ENCODE results near the gene TDRD12.
"Not testable (repeated sequence)": the region's sequence is repeated elsewhere in the genome, so short reads cannot be mapped to it uniquely, and the experiment has no call there.

TDRD12 gene

DNA sequence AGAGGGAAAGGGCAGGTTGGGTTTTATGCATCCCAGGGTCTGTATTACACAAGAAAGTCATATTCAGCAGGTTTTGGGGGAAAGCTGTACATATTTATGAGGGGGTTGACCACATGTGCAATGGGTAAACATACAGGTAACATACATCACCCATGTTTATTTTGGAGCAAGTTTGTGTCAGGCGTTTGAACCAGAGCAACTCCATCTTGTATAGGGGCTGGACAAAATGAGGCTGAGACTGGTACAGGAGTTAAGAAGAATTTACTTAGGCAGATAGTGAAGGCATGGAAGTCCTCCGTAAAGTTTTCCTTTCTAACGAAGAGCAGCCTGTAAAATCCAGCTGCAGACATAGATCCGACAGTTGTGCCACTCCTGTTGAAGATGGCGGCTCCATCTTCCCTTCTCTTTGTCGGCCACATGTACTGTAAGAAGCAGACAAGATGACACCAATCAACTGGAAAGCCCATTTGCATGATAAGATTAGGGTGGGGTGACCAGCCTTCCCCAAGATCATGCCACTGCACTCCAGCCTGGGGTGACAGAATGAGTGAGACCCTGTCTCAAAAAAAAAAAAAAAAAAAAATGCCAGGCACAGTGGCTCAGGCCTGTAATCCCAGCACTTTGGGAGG, 32.6 kb upstream of the TDRD12 start:
- Mint-ChIP-seq H3K27ac (no peak overlapping the region), H3K27me3 (peaks cover 4% of the 10 kb centered on the region), H3K4me3 (no peak overlapping the region), H3K9me3 (no peaks in the 10 kb centered on the region), H3K4me1 (peaks cover 21% of the 10 kb centered on the region), H3K36me3 (ENCODE audit: low read depth) (peaks cover 8% of the 10 kb centered on the region)
- ATAC-seq (no peak), DNase-seq (no peak)

DNA sequence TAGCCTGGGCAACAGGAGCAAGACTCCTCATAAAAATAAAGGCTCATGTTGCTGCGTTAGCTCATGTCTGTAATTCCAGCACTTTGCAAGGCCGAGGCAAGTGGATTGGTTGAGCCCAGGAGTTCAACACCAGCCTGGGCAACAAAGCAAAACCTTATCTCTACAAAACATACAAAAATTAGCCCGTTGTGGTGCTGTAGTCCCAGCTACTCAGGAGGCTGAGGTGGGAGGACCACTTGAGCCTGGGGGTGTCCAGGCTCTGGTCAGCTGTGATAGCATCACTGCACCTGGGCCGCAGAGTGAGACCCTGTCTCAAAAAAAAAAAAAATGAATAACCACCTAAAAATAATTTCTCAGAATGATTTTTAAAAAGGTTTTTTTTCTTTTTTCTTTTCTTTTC, 31.9 kb upstream of the TDRD12 start:
- no peak for ATAC-seq
- Mint-ChIP-seq H3K9me3 (no peaks in the 10 kb centered on the region), H3K27me3 (no peaks in the 10 kb centered on the region), H3K36me3 (ENCODE audit: low read depth) (peaks cover 9% of the 10 kb centered on the region), H3K4me1 (peaks cover 23% of the 10 kb centered on the region), H3K4me3 (no peak overlapping the region), H3K27ac (no peak overlapping the region)
- DNase-seq, result no peak

DNA sequence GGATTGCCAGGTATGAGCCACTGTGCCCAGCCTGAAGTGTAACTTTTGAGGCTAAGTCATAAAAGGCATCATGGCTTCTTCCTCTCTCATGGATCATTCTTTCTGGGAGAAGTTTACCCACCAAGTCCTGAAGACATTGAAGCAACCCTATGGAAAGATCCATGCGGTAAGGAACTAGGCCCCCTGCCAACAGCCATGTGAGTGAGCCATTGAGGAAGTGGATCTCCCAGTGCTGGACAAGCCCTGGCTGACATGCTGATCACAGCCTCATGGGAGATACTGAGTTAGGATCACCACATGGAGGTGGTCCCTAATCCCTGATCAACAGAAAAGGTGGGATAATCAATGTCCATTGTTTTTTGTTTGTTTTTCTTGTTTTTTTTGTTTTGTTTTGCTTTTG, 31.3 kb upstream of the TDRD12 start:
- Mint-ChIP-seq H3K27ac (no peak overlapping the region), H3K4me3 (no peak overlapping the region), H3K36me3 (ENCODE audit: low read depth) (peaks cover 15% of the 10 kb centered on the region), H3K4me1 (peaks cover 29% of the 10 kb centered on the region), H3K27me3 (no peaks in the 10 kb centered on the region), H3K9me3 (peaks cover 3% of the 10 kb centered on the region)
- ATAC-seq (no peak), DNase-seq (no peak)

DNA sequence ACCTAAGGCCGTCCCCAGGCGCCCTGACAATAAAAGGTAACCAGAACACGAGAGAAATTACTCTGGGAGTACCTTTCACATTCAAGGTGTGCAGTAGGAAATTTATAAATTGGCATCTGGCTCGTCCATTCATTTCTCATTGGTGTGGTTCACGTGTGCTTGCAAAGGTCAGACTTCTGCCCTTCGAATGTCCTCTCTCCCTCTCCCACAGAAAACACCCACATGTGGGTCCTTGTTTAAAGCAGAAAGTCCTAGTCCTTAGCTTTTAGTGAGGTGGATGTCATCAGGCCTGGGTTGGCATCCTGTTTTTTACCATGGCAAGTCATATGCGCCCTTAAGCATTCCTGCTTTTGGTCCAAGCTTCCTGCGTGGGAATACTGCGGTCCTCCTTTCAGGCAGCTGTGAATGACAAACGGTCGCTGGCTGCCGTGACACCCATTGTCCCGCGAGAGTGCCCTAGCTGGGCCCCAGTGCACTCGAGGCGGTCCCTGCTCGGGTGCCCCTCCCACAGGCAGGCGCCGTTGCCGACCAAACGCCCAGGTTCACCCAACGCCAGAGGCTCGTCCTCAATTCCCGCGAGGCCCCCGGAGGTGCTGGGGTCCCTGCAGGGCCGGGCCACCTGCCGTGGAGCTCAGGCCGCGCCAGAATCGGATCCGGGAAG, 28.1 kb upstream of the TDRD12 start, which contains the start of gene NUDT19:
Gene NUDT19 (plus strand): TSS at position 531 of the 661 bp plus-strand sequence. CDS start 140 bp downstream, outside the sequence.
- peaks cover 39% of the 10 kb centered on the region for H3K36me3 Mint-ChIP-seq (ENCODE audit: low read depth)
- H3K4me1 Mint-ChIP-seq, result peaks cover 57% of the 10 kb centered on the region
- peaks cover 4% of the 10 kb centered on the region for H3K9me3 Mint-ChIP-seq
- H3K27ac Mint-ChIP-seq, result peak within 1 kb of the TSS; percentile 98
- ATAC-seq, result peak; percentile 80
- H3K27me3 Mint-ChIP-seq, result no peaks in the 10 kb centered on the region
- DNase-seq, result peak; percentile 84
- H3K4me3 Mint-ChIP-seq, result peak within 1 kb of the TSS; percentile 93

DNA sequence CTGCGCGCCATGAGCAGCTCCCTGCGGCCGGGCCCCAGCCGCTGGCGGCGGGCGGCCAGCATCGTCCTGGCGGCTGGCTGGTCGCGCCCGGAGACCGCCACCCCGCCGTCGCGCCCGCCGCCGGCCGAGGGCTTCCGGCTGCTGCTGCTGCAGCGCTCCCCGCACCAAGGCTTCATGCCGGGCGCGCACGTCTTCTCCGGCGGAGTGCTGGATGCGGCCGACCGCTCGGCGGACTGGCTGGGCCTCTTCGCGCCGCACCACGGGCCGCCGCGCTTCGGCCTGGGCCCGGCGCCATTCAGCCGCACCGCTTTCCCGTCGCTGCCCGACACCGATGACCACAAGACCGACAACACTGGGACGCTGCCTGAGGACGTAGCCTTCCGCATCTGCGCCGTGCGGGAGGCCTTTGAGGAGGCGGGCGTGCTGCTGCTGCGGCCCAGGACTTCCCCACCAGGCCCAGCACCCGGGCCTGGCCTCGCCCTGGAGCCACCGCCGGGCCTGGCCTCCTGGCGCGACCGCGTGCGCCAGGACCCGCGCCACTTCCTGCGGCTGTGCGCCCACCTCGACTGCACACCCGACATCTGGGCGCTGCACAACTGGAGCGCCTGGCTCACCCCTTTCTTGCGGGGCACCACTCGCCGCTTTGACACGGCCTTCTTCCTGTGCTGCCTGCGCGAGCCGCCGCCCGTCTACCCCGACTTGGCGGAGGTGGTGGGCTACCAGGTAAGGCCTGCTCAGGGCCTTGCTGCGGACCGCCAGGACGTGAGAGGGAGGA, 27.4 kb upstream of the TDRD12 start:
- H3K36me3 Mint-ChIP-seq (ENCODE audit: low read depth), result peaks cover 44% of the 10 kb centered on the region
- H3K27ac Mint-ChIP-seq, result peak overlapping the region; percentile 98
- H3K27me3 Mint-ChIP-seq, result no peaks in the 10 kb centered on the region
- ATAC-seq (peak; percentile 42), DNase-seq (peak; percentile 64)
- peak overlapping the region; percentile 93 for H3K4me3 Mint-ChIP-seq
- peaks cover 64% of the 10 kb centered on the region for H3K4me1 Mint-ChIP-seq
- H3K9me3 Mint-ChIP-seq, result peaks cover 4% of the 10 kb centered on the region

DNA sequence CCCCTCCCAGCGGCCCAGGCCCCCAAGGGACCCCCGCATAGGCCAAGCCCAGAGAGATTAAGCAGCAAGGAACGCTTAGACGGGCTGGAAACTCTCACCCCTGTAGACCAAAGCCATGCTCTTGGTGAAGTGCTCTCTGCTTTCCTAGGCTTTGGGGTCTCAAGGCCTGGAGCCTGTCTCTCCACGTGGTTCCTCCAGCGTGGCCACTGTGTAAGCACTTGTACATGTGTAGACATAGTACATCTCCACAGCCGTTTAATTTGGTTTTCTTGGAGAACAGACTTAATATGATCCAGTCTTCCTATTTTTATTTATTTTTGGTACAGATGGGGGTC, 26.9 kb upstream of the TDRD12 start:
- H3K4me1 Mint-ChIP-seq, result peaks cover 68% of the 10 kb centered on the region
- ATAC-seq (peak; percentile 3), DNase-seq (no peak)
- peaks cover 4% of the 10 kb centered on the region for H3K9me3 Mint-ChIP-seq
- H3K4me3 Mint-ChIP-seq, result peak overlapping the region; percentile 93
- H3K27ac Mint-ChIP-seq, result peak overlapping the region; percentile 98
- H3K36me3 Mint-ChIP-seq (ENCODE audit: low read depth), result peaks cover 49% of the 10 kb centered on the region
- no peaks in the 10 kb centered on the region for H3K27me3 Mint-ChIP-seq

DNA sequence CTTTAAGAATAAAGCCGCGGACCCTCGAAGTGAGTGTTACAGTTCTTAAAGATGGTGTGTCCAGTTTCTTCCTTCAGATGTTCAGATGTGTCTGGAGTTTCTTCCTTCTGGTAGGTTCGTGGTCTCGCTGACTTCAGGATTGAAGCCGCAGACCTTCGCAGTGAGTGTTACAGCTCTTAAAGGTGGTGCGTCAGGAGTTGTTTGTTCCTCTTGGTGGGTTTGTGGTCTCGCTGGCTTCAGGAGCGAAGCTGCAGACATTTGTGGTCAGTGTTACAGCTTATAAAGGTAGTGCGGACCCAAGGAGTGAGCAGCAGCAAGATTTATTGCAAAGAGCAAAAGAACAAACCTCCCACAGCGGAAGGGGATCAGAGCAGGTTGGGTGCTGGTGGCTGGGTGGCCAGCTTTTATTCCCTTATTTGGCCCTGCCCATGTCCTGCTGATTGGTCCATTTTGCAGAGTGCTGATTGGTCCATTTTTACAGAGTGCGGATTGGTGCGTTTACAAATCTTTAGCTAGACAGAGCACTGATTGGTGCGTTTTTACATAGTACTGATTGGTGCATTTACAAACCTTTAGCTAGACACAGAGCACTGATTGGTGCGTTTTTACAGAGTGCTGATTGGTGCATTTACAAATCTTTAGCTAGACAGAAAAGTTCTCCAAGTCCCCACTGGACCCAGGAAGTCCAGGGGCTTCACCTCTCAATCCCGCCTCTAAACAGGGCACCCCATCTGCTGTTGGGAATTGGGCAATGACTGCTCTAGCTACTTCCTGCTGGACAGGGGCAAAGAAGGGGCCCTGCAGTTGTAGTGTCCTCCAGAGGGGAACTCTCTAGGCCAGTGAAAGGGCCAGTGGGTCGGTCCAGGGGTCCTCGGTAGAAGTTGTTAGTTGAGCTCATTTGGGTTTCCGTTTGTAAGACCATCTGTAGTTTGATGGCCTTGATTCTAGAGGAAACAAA, 26.1 kb upstream of the TDRD12 start:
- not testable (repeated sequence) for H3K27me3 Mint-ChIP-seq, H3K9me3 Mint-ChIP-seq
- Mint-ChIP-seq H3K4me3 (peak overlapping the region; percentile 93), H3K27ac (peak overlapping the region; percentile 98), H3K36me3 (ENCODE audit: low read depth) (peaks cover 57% of the 10 kb centered on the region), H3K4me1 (peaks cover 68% of the 10 kb centered on the region)
- ATAC-seq (peak; percentile 27), DNase-seq (peak; percentile 62)

DNA sequence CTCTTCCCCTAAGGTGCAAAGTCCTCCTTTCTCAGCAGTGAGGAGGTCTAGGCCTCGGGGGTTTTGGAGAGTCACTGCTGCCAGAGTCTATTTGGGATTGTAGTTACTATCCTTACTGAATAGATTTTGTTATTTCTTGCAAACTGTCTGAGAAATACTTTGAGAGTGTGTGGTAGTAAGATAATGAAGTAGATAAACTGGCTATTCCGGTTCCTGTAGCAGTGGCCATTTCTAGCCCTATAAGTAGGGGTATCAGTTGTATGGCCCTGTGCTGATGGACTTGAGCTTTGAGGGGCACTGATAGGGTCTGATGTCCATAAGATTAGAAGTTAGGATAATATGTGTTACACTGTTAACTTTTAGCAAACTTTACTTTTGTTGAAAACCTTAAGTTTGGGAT, 25.3 kb upstream of the TDRD12 start:
- not testable (repeated sequence) for DNase-seq, ATAC-seq, H3K9me3 Mint-ChIP-seq, H3K27me3 Mint-ChIP-seq
- Mint-ChIP-seq H3K27ac (peak overlapping the region; percentile 98), H3K4me1 (peaks cover 68% of the 10 kb centered on the region), H3K4me3 (peak overlapping the region; percentile 93), H3K36me3 (ENCODE audit: low read depth) (peaks cover 65% of the 10 kb centered on the region)

DNA sequence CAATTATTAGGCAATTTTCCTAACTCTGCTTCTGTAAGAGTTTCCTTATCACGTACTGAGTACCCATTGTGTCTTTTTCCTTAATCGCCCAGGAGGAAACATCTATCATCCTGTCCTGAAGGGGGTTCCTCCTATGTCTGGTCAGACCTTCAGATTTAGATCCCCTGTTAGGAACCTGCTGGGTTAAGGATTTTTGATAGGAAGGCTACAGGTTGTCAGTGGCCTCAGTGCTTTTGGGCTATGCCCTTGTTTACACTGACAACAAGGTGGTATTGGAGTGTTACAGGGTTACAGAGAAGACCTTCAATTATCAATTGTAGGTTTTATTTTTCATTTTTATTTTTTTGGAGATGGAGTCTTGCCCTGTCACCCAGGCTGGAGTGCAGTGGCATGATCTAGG, 24.7 kb upstream of the TDRD12 start:
- H3K27me3 Mint-ChIP-seq, ATAC-seq, H3K9me3 Mint-ChIP-seq, H3K27ac Mint-ChIP-seq, DNase-seq: not testable (repeated sequence)
- Mint-ChIP-seq H3K4me1 (peaks cover 63% of the 10 kb centered on the region), H3K36me3 (ENCODE audit: low read depth) (peaks cover 69% of the 10 kb centered on the region), H3K4me3 (peak overlapping the region; percentile 33)

DNA sequence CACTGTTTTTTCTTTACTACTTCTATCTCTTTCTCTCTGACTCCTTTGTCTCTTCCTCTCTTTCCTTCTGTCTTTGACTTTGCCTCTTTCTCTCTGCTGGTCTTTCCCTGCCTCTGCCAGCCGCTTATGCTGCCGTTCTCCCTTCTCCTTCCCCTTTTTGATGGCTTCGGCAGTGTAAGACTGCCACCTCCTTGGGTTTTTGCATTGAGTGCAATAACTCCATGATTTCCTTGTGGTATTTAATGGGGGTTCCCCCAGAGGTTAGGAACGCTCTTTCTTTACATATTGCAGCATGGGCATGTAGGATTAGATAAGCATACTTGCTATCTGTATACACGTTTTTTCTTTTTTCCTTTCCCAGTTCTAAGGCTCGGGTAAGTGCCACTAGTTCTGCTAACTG, 24.1 kb upstream of the TDRD12 start:
- H3K27me3 Mint-ChIP-seq, DNase-seq, H3K9me3 Mint-ChIP-seq, ATAC-seq: not testable (repeated sequence)
- H3K36me3 Mint-ChIP-seq (ENCODE audit: low read depth), result peaks cover 76% of the 10 kb centered on the region
- H3K27ac Mint-ChIP-seq, result peak overlapping the region; percentile 8
- peak overlapping the region; percentile 35 for H3K4me3 Mint-ChIP-seq
- peaks cover 61% of the 10 kb centered on the region for H3K4me1 Mint-ChIP-seq

DNA sequence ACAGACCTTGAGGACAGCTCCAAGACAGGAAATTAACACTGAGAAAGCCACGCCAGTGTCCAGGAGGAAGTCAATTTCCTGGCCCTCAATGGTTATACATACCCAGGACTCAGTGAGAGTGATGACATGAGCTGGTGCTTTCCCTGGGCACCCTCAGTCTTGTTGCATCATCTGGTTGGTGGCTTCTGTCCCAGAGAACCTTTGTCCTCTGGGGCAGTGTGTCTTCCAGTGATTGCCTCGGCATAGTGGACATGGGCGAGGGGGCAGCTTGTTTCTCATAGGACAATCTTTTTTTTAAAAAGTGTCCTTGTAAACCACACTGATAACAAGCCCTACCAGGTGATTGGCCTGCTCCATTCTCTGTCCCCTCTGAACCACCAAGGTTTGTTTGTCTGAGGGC, 22.8 kb upstream of the TDRD12 start:
- peak overlapping the region; percentile 22 for H3K27ac Mint-ChIP-seq
- not testable (repeated sequence) for H3K4me3 Mint-ChIP-seq, ATAC-seq, H3K27me3 Mint-ChIP-seq, H3K9me3 Mint-ChIP-seq, DNase-seq
- H3K4me1 Mint-ChIP-seq, result peaks cover 50% of the 10 kb centered on the region
- peaks cover 77% of the 10 kb centered on the region for H3K36me3 Mint-ChIP-seq (ENCODE audit: low read depth)

DNA sequence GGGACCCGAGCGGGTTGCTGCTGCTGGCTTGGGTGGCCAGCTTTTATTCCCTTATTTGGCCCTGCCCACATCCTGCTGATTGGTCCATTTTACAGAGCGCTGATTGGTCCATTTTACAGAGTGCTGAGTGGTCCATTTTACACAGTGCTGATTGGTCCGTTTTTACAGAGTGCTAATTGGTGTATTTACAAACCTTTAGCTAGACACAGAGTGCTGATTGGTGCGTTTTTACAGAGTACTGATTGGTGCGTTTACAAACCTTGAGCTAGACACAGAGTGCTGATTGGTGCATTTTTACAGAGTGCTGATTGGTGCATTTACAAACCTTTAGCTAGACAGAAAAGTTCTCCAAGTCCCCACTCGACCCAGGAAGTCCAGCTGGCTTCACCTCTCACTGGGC, 19.4 kb upstream of the TDRD12 start:
- H3K27ac Mint-ChIP-seq, DNase-seq, H3K27me3 Mint-ChIP-seq, ATAC-seq, H3K4me3 Mint-ChIP-seq: not testable (repeated sequence)
- peaks cover 82% of the 10 kb centered on the region for H3K36me3 Mint-ChIP-seq (ENCODE audit: low read depth)
- peaks cover 27% of the 10 kb centered on the region for H3K4me1 Mint-ChIP-seq
- H3K9me3 Mint-ChIP-seq, result peaks cover 13% of the 10 kb centered on the region

DNA sequence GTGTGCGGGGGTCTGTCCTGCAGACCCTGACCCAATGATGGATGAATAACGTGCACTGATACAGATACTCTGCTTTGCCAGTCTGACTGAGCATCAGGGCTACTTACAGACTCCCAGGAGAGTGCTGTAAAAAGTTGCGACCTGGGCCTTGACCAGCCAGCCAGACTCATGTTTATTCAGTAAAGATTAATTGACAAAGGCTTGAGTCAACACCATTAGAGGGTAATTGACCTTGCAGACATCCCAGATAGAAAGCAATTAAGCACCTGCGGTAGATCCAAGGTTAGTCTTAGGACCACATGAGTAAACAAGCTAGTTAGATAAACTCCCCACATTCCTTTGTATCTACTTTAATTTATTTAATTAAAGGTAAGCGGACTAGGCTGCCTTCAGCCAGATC, 17.6 kb upstream of the TDRD12 start:
- no peak for ATAC-seq
- no peak for DNase-seq
- no peaks in the 10 kb centered on the region for H3K27me3 Mint-ChIP-seq
- H3K36me3 Mint-ChIP-seq (ENCODE audit: low read depth), result peaks cover 80% of the 10 kb centered on the region
- H3K4me1 Mint-ChIP-seq, result peaks cover 17% of the 10 kb centered on the region
- no peak overlapping the region for H3K27ac Mint-ChIP-seq
- H3K4me3 Mint-ChIP-seq, result no peak overlapping the region
- H3K9me3 Mint-ChIP-seq, result peaks cover 16% of the 10 kb centered on the region

DNA sequence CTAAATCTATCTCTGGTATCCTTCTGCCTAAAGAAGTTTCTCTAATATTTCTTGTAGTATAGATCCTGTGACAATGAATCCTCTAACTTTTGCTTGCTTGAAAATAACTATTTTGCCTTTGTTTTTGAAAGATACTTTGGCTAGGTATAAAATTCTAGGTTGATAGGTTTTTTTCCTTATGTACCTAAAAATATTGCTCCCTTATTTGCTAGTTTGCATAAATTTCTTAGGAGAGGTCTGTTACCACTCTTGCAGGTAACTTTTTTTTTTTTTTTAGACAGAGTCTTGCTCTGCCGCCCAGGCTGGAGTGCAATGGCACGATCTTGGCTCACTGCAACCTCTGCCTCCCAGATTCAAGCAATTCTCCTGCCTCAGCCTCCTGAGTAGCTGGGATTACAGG, 15.6 kb upstream of the TDRD12 start:
- H3K9me3 Mint-ChIP-seq, result peaks cover 16% of the 10 kb centered on the region
- H3K27ac Mint-ChIP-seq, ATAC-seq, H3K4me3 Mint-ChIP-seq, DNase-seq, H3K27me3 Mint-ChIP-seq: not testable (repeated sequence)
- H3K4me1 Mint-ChIP-seq, result peaks cover 25% of the 10 kb centered on the region
- peaks cover 66% of the 10 kb centered on the region for H3K36me3 Mint-ChIP-seq (ENCODE audit: low read depth)
